GM12873 (cell line): ENCODE results near the gene USP32.

Experiments used
- TF ChIP-seq, protein P1 (sequence below): IDR thresholded peaks from 2 replicates; pipeline ENCODE4 v1.5.1; 2012; ENCODE audit warnings: low read depth, mild to moderate bottlenecking, moderate library complexity, low read length, control low read depth; ENCODE audit not compliant: insufficient read depth; ENCODE audit errors: missing control alignments

USP32 gene

DNA sequence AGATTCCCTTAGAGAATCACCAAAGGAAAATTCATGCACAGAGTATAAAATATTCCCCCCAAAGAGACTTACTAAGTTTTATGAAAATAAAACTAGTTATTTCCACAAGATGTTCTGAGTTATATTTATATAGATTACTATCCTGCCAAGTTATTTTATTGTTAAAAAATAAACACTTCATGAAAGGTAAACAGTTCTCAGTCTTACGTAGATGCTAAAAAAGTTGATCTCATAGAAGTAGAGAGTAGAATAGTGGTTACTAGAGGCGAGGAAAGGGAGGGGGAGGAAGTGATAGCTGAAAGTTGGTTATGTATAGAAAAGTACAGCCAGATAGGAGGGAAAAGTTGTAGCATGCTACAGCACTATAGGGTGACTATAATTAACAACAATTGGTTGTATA lies 65.2 kb downstream of the USP32 start:
- TF ChIP-seq, protein P1, sequence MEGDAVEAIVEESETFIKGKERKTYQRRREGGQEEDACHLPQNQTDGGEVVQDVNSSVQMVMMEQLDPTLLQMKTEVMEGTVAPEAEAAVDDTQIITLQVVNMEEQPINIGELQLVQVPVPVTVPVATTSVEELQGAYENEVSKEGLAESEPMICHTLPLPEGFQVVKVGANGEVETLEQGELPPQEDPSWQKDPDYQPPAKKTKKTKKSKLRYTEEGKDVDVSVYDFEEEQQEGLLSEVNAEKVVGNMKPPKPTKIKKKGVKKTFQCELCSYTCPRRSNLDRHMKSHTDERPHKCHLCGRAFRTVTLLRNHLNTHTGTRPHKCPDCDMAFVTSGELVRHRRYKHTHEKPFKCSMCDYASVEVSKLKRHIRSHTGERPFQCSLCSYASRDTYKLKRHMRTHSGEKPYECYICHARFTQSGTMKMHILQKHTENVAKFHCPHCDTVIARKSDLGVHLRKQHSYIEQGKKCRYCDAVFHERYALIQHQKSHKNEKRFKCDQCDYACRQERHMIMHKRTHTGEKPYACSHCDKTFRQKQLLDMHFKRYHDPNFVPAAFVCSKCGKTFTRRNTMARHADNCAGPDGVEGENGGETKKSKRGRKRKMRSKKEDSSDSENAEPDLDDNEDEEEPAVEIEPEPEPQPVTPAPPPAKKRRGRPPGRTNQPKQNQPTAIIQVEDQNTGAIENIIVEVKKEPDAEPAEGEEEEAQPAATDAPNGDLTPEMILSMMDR = no peak

DNA sequence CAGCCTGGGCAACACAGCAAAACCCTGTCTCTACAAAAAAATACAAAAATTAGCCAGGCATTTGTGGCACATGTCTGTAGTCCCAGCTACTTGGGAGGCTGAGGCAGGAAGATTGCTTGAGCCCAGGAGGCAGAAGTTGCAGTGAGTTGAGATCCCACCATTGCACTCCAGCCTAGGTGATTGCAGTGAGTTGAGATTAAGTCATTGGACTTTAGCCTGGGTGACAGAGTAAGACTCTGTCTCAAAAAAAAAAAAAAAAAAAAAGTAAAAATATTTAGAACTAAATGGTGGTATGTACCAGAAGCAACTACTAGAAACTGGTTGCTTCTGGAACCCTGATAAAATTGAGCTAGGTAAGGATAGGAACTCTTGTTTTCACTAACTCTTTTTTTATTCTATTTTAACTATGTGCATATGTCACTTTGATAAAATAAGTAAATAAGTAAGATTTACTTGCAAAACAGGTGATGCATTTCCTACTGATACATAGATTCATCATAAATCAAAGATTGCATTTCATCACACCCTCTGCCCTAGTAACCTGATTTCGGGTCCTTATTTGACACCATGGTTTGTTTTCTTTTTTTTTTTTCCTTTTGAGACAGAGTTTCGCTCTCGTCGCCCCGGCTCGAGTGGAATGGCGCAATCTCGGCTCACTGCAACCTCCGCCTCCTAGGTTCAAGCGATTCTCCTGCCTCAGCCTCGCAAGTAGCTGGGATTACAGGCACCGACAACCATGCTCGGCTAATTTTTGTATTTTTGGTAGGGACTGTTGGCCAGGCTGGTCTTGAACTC lies 66.0 kb downstream of the USP32 start:
- TF ChIP-seq, protein P1 = no peak

DNA sequence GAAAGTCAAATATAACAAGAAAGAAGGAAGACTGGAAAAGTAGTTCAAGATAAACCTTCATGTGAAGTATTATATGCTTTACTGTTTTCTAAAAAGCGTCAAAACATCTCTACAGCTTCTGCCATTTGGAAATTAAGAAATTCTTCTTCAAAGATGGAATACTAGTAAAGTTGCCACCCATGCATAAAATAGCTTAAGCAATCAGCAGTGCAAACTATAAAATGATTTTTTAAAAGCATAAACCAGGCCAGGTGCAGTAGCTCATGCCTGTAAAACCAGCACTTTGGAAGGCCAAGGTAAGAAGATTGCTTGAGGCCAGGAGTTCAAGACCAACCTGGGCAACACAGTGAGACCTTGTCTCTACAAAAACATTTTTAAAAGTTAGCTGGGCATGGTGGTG lies 68.2 kb downstream of the USP32 start:
- TF ChIP-seq, protein P1 = no peak

DNA sequence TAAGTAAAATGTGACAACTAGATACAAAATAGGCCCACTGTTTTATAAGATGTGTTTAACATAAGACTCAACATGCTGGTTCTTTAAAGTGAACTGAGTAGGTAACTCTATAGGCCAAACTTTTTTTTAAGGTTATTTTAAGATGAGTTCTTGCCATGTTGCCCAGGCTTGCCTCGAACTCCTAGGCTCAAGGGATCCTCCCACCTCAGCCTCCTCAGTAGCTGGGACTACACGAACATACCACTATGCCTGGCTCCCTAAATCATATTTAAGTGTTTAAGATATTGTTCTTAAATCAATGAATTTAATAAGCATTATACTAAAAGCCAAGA lies 69.9 kb downstream of the USP32 start:
- TF ChIP-seq, protein P1 = no peak

DNA sequence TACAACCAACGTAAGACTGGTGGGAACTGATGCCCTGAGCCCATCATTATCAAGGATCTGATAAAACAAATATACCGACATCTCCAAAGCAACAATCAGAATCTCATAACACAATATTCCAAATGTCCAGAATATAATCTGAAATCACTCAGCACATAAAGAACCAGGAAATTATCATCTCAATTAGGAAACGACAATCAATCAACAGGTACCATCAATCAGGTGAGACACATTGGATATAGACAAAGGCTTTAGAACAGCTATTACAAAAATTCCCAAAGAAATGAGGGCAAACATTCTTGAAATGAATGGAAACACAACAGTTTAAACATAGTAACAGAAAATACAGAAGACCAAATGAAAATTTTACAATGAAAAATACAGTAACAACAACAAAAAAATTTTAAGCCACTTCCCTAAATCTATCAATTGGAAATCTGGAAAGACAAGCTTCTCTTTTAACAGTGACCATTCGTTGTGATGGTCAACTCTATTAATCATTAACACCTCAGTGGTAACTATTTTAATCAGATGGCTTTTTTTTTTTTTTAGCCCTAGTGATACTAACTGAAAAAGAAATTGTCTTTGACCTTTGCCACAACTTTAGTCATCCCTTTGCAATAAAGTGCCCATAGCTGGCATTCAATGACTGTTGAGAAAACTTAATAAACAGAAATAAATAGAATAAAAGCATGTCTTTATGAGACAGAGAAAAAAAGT lies 70.4 kb downstream of the USP32 start:
- TF ChIP-seq, protein P1 = no peak

DNA sequence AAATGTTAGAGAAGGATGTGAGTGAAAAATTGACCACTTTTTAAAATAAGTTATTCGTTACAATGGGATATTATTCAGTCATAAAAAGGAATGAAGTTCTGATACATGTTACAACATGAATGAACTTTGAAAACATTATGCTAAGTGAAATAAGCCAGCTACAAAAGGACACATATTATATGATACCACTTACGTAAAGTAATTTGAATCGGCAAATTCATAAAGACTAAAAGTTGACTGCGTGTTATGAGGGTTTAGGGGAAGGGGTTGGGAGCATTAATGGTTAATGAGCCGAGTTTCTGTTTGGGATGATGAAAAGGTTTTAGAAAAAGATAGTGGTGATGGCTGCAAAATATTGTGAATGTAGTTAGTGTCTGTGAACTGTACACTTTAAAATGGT lies 73.1 kb downstream of the USP32 start:
- TF ChIP-seq, protein P1 = no peak

DNA sequence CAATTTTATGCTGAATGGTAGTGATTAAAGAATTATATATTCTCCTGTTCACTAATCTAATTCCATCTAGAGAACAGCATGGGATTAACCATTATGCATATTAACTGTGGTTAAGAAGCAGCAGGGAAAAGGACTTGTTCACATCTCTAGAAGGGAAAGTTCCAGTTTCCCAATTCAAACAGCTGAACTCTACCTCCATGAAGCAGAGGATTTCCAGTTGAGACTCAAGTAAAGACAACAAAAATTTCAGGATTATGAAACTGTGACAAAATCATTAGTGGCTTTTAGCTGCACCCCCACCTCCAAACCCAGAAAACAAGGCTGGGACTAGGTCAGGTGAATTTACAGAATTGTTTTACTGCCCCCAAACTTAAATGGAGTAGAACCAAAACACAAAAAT lies 73.6 kb downstream of the USP32 start:
- TF ChIP-seq, protein P1 = no peak
